B cell (primary cell): ENCODE results near the gene MRC2. TPM values are rescaled to one million over a fixed set of nuclear protein-coding genes. Genes with fewer than 3 reads are reported as not detected.

Source experiments
- ATAC-seq: fragments of 200-7000 bp; cut with Tn5 transposase; one replicate; pipeline ENCODE4 v1.10.0; 2021; ENCODE audit warnings: low read depth, mild to moderate bottlenecking, moderate number of reproducible peaks, moderate library complexity
- CTCF ChIA-PET: fragments of 350-600 bp; sonication (Branson Sonifier 250); formaldehyde crosslinking; loops from one replicate; lab custom pipeline; 2021; ENCODE audit warnings: antibody characterized with exemption, inconsistent platforms; lab: Charles Lee
- POLR2A ChIA-PET: fragments of 350-600 bp; sonication (Branson Sonifier 250); formaldehyde crosslinking; loops from one replicate; lab custom pipeline; 2021; ENCODE audit warnings: antibody characterized with exemption; lab: Charles Lee
- DNase-seq: peaks from one replicate; pipeline ENCODE4 v3.0.0; 2013
- H2AFZ ChIP-seq: 2 replicates; pipeline ENCODE4 v1.6.1; 2012; ENCODE audit warnings: mild to moderate bottlenecking, low read depth, low read length; ENCODE audit not compliant: insufficient read depth, poor library complexity, severe bottlenecking
- H3K27ac ChIP-seq, 2 donors: 1 replicate in 1 of 2; 2 replicates in 1 of 2; pipeline ENCODE4 v1.5.1; 2012 to 2013; ENCODE audit warnings: low read length in 2 of 2, mild to moderate bottlenecking in 2 of 2, moderate library complexity in 1 of 2
- H3K27me3 ChIP-seq, 4 experiments: fragments of 200-600 bp in 1 of 4; sonication (generic) in 1 of 4; replicated peaks in 1 of 4; 1 replicate in 2 of 4; 2 replicates in 2 of 4; pipeline versions ENCODE4 v1.6.1 to v1.7.0; 2013 to 2016; ENCODE audit warnings: low read length in 3 of 4, mild to moderate bottlenecking in 2 of 4, mixed read lengths in 1 of 4, moderate library complexity in 1 of 4; ENCODE audit not compliant: insufficient read depth in 4 of 4, control insufficient read depth in 3 of 4; ENCODE audit errors: control extremely low read depth in 1 of 4
- H3K36me3 ChIP-seq, 2 experiments: replicated peaks in 1 of 2; 1 replicate in 1 of 2; 2 replicates in 1 of 2; pipeline versions ENCODE4 v1.6.1 to v1.7.1; 2013; ENCODE audit warnings: low read length in 1 of 2; ENCODE audit not compliant: insufficient read depth in 2 of 2, control insufficient read depth in 1 of 2; ENCODE audit errors: control extremely low read depth in 1 of 2, extremely low read depth in 1 of 2
- H3K4me1 ChIP-seq, 2 donors: fragments of 200-600 bp in 1 of 2; sonication (generic) in 1 of 2; 1 replicate in 1 of 2; 2 replicates in 1 of 2; pipeline versions ENCODE4 v1.5.1 to v1.6.1; 2013 to 2017; ENCODE audit warnings: low read length in 2 of 2; ENCODE audit not compliant: control insufficient read depth in 2 of 2, insufficient read depth in 2 of 2
- H3K4me2 ChIP-seq: replicated peaks from 2 replicates; pipeline ENCODE3; 2012; ENCODE audit warnings: mild to moderate bottlenecking, low read depth, low read length; ENCODE audit not compliant: poor library complexity, severe bottlenecking
- H3K4me3 ChIP-seq, 5 experiments: fragments of 200-600 bp in 1 of 5; sonication (generic) in 1 of 5; 1 replicate in 3 of 5; 2 replicates in 2 of 5; pipeline versions ENCODE4 v1.5.1 to v1.7.0; 2011 to 2016; ENCODE audit warnings: low read length in 4 of 5, mild to moderate bottlenecking in 4 of 5, low read depth in 2 of 5, control low read depth in 1 of 5, moderate library complexity in 1 of 5; ENCODE audit not compliant: insufficient read depth in 1 of 5; ENCODE audit errors: control extremely low read depth in 1 of 5, extremely low read depth in 1 of 5
- H3K79me2 ChIP-seq: fragments of 200-600 bp; sonication (generic); one replicate; pipeline ENCODE4 v1.6.0; 2016; ENCODE audit warnings: low read length; ENCODE audit not compliant: control insufficient read depth, insufficient read depth
- H3K9ac ChIP-seq: fragments of 200-600 bp; sonication (generic); 2 replicates; pipeline ENCODE4 v1.6.1; 2017; ENCODE audit warnings: mild to moderate bottlenecking, low read length, moderate library complexity
- H3K9me3 ChIP-seq, 3 donors: one replicate each; pipeline versions ENCODE4 v1.6.1 to v1.7.1; 2013; ENCODE audit warnings: low read length in 2 of 3; ENCODE audit not compliant: control insufficient read depth in 2 of 3, insufficient read depth in 1 of 3; ENCODE audit errors: control extremely low read depth in 1 of 3
- H4K20me1 ChIP-seq: 2 replicates; pipeline ENCODE4 v1.6.0; 2012; ENCODE audit warnings: mild to moderate bottlenecking, low read length; ENCODE audit not compliant: insufficient read depth, control insufficient read depth, poor library complexity, severe bottlenecking
- H3K27ac Mint-ChIP-seq: one replicate; pipeline ENCODE4 v1.8.0; 2021; ENCODE audit warnings: mixed read lengths
- H3K27me3 Mint-ChIP-seq: one replicate; pipeline ENCODE4 v1.8.0; 2021; ENCODE audit warnings: mixed read lengths
- H3K4me1 Mint-ChIP-seq: one replicate; pipeline ENCODE4 v1.8.0; 2021; ENCODE audit warnings: mixed read lengths
- H3K4me3 Mint-ChIP-seq: one replicate; pipeline ENCODE4 v1.8.0; 2021; ENCODE audit warnings: mixed read lengths
- H3K9me3 Mint-ChIP-seq: one replicate; pipeline ENCODE4 v1.8.0; 2022; ENCODE audit warnings: mixed read lengths; ENCODE audit not compliant: insufficient read depth
- CTCF ChIP-seq: fragments of 200-600 bp; IDR thresholded peaks from one replicate; pipeline ENCODE4 v1.8.0; 2022; ENCODE audit warnings: antibody characterized with exemption, mild to moderate bottlenecking
- EZH2 ChIP-seq: IDR thresholded peaks from 2 replicates; pipeline ENCODE4 v1.6.1; 2012; ENCODE audit warnings: borderline replicate concordance, low read depth, mild to moderate bottlenecking, moderate library complexity, low read length; ENCODE audit not compliant: insufficient read depth, poor library complexity, severe bottlenecking
- WGBS: methylation state at CpG from one replicate; pipeline ENCODE4 v1.1.5; 2013; ENCODE audit warnings: missing lambda C conversion rate; ENCODE audit not compliant: insufficient coverage; 5-methylcytosine and 5-hydroxymethylcytosine counted together
- intact Hi-C: fragments of 100-400 bp; cut with micrococcal nuclease; formaldehyde crosslinking; loops from one replicate; pipeline ENCODE4 v1.10.0; 2022
- polyA plus RNA-seq: library from polyadenylated mRNA; depleted of rRNA; stranded (reverse); fragments of >200 nt; gene quantifications from 2 replicates; pipeline ENCODE4 v1.2.3, GENCODE V29; 2012
- total RNA-seq, 2 donors: library from RNA; stranded (reverse); fragments of 120-200 nt in 1 of 2; gene quantifications; 1 replicate in 1 of 2; 2 replicates in 1 of 2; pipeline versions ENCODE4 v1.2.3 to v1.2.4, GENCODE V29; 2013 to 2022

MRC2 gene
- total and polyA plus RNA-seq, 2 donors (not counting 1 experiment from before 2014, with no cell fraction given): 0.09 to 0.34 TPM

GRCh38 chr17:62665599-62665998 is 38.1 kb downstream of the MRC2 start:
- Histone ChIP-seq H3K9me3 (no peaks in the 10 kb centered on the region), H3K36me3 (no peaks in the 10 kb centered on the region), H3K27ac (no peak overlapping the region), H4K20me1 (no peaks in the 10 kb centered on the region), H3K4me2 (no peak overlapping the region), H3K27me3 (no peaks in the 10 kb centered on the region), H3K9ac (no peak overlapping the region), H3K79me2 (no peaks in the 10 kb centered on the region), H2AFZ (no peak overlapping the region), H3K4me1 (no peaks in the 10 kb centered on the region), H3K4me3 (no peak overlapping the region)
- H3K27me3 Mint-ChIP-seq: no peaks in the 10 kb centered on the region
- no peak overlapping the region for H3K4me3 Mint-ChIP-seq
- WGBS: 87% methylated on average over 2 of the region's 3 CpGs
- intact Hi-C loops: no loop called here
- no peaks in the 10 kb centered on the region for H3K4me1 Mint-ChIP-seq
- H3K27ac Mint-ChIP-seq: no peak overlapping the region
- TF ChIP-seq EZH2 (no peak), CTCF (no peak)
- POLR2A ChIA-PET: no interaction called here
- ATAC-seq (no peak), DNase-seq (no peak)
- CTCF ChIA-PET: no interaction called here
- peaks cover 6% of the 10 kb centered on the region for H3K9me3 Mint-ChIP-seq

DNA sequence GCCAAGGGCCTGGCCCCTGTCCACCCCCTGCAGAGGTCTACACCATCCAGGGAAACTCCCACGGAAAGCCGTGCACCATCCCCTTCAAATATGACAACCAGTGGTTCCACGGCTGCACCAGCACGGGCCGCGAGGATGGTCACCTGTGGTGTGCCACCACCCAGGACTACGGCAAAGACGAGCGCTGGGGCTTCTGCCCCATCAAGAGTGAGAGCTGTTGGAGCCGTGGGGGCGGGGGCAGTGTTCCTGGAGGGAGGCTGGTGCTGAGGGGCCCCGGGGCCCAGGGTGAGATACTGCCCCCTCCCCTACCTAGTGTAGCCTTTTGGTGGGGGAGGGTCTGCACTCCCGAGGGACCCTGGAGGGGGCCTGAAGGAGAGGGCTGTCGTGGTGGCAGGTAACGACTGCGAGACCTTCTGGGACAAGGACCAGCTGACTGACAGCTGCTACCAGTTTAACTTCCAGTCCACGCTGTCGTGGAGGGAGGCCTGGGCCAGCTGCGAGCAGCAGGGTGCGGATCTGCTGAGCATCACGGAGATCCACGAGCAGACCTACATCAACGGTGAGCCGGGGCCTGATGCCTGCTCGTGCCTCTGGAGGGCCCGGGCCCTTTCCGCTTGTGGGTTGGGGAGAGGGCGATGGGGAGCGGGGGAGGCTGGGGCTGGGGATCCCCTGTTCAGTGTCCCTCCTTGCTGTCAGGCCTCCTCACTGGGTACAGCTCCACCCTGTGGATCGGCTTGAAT is 38.8 kb downstream of the MRC2 start:
- TF ChIP-seq CTCF (no peak), EZH2 (no peak)
- POLR2A ChIA-PET: no interaction called here

More for the DNA sequence above, 38.8 kb downstream of the MRC2 start:
- Mint-ChIP-seq H3K4me3 (no peak overlapping the region), H3K4me1 (no peaks in the 10 kb centered on the region), H3K27me3 (no peaks in the 10 kb centered on the region), H3K9me3 (peaks cover 3% of the 10 kb centered on the region), H3K27ac (no peak overlapping the region)
- 96% methylated on average over 24 of the region's 30 CpGs for WGBS
- H3K9me3 ChIP-seq: no peaks in the 10 kb centered on the region
- H3K4me1 ChIP-seq: no peaks in the 10 kb centered on the region
- DNase-seq: peak; percentile 7
- CTCF ChIA-PET: interaction anchor here (0.6 kb wide), 1 partner anchor 270 kb away, joined by 3 read pairs; no protein-coding TSS in a partner anchor
- H3K27me3 ChIP-seq: no peaks in the 10 kb centered on the region
- no peaks in the 10 kb centered on the region for H3K79me2 ChIP-seq
- intact Hi-C loops: no loop called here
- no peaks in the 10 kb centered on the region for H4K20me1 ChIP-seq
- H3K36me3 ChIP-seq: no peaks in the 10 kb centered on the region
- no peak for ATAC-seq
- H3K9ac ChIP-seq: no peak overlapping the region
- H3K27ac ChIP-seq: no peak overlapping the region
- no peak overlapping the region for H3K4me2 ChIP-seq
- H3K4me3 ChIP-seq: no peak overlapping the region
- no peak overlapping the region for H2AFZ ChIP-seq
